ENCODE data around the gene NIPAL1.

DNA sequence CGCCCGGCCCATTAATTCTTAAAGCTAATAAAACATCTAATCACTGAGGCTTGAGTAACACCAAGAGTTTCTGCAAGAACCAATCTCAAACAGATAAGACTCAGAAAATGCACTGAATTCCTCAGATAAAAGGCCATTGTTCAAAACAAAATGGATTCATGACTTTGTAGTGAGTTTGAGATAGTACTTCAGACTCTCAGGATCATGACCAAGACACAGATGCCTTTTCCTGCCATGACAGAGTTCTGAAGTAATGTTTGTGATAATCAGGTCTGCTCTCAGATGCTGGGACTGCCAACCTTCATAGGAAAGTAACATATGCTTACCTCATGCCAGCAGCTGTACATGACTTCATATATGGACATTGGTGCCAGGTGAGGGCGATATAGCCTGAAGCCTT is 54.6 kb downstream of the NIPAL1 start:
- TF ChIP-seq CTCF (IDR thresholded peaks at IDR 0.05; ENCODE audit: poor library complexity, severe bottlenecking) (no peak), EZH2 (IDR thresholded peaks at IDR 0.05; ENCODE audit: borderline replicate concordance, insufficient read depth, low read length, poor library complexity, severe bottlenecking) (no peak)

Measured in neural cell (in vitro differentiated cells).